ENCODE measurements around the gene OTOA.
"Not testable (repeated sequence)": the region's sequence is repeated elsewhere in the genome, so short reads cannot be mapped to it uniquely, and the experiment has no call there.

OTOA gene

DNA sequence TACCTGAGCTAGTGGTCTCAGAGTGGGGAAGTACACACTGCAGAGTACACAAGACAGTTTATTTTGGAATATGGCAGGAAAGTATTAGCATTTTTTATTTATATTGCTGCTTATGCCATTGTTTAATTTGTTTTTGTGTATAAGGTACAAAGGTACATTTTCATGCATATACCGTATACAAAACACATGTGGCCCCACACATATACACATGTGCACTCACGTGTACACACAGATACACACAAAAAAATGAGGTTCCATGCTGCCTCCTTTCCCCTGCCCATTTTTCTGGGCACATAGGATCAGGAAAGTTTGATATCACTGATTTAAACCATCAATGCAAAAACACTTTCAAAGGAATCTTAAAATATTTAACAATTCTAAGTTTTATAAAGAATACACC lies 24.3 kb upstream of the OTOA start:
- DNase-seq (ENCODE audit: low read depth in 3 of 3, low spot score in 1 of 3) = no peak

DNA sequence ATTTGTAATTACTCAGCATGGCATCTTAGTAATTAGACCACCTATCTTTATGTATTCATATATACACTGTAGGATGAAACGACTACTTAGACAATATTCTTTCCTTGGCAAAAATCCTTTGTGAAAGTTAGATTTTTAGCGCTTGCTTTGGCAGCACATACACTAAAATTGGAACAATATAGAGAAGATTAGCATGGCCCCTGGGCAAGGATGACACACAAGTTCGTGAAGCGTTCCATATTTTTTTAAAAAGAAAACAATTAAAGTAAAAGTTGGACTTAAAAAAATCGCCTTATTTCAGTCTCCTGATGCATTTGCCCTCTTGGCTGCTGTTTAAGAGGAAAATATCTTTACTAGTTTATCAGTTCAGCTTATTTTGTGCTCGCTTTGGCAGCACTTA lies 21.9 kb upstream of the OTOA start:
- DNase-seq (ENCODE audit: low read depth in 3 of 3, low spot score in 1 of 3) = no peak

DNA sequence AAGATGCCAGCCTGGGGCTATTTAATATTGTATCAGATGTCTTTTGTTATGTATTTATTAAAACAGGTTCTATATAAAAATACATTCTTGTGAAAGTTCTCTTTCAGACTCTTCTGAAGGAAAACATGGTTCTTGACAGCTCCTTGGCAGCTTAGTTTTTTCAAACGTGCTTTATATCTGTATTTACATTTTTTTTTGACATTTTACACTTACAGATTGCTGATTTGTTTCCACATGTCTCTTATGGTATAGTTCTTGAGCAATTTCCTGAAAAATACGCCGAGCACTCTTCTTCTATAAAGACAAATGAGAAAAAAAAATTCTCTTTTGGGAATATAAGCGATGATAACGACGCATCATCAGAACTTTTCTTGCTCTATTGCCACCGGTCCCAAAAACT lies 20.9 kb upstream of the OTOA start:
- no peak for DNase-seq (ENCODE audit: low read depth in 3 of 3, low spot score in 1 of 3)

DNA sequence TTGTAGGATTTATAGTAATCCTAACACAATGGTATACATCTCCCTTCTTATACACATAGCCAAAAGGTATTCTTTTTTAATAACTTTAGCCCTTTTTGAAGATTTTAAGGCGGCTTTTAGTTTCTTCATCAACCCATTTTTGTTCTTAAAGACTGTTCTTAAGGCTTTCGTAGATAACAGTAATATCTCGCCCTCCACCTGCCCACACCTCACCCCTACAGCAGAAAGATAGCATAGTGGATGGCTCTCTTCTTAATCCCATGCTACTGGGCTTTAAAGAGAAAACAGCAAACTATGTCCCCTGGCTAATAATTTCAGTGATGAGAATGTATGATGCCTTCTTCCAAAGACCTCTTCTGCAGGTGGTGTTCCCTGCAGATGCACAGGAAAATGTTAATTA lies 20.0 kb upstream of the OTOA start:
- no peak for DNase-seq (ENCODE audit: low read depth in 3 of 3, low spot score in 1 of 3)

DNA sequence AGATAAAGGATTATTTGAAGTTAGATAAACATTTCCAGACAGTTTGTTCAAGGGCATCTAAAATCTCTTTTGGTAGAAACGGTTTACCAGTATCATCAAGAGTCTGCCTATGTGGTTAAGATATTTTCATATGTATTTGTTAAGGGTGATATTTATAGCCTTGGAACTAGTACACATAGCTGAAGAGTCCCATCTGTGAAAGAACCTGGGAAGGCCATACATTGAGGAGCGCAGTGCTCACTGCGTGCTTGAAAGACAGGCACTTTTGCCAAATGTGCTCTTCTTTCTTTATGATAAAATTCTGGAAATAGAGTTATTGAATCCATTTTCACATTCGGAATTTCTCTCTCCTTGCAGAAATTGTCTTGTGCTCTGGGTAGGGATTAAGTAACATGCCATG lies 19.1 kb upstream of the OTOA start:
- no peak for DNase-seq (ENCODE audit: low read depth in 3 of 3, low spot score in 1 of 3)

DNA sequence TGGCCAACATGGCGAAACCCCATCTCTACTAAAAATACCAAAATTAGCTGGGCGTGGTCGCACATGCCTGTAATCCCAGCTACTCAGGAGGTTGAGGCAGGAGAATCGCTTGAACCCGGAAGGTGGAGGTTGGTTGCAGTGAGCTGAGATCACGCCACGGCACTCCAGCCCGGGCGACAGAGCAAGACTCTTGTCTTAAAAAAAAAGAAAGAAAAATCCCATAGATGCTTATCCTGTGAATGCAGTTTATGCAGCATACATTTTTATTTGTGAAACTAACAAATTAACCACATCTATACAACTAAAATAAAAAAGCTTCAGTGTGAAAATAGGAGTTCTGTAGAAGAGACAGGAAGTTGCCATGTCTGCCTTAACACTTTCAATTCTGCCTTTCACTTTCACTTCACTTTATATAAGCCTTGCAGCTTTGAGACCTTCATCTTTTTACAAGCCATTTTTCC lies 18.5 kb upstream of the OTOA start:
- no peak for DNase-seq (ENCODE audit: low read depth in 3 of 3, low spot score in 1 of 3)

DNA sequence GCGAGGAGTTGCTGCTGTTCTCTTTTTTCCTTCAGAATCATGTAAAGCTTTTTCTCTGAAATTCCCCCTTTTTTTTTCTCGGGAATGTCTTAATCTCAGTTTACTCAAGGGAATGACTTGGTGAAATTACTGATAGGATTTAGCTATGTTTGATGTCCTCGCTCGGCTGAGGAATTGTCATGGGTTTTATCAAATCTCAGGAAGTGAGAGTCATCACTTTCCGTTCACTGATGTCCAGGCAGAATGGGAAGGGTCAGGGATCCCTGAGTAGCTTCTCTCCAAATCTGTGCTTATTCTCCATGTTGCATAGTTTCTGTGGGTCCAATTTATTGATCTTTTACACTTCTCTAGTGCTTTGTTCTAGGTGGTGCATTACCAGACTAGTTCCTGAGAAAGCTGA lies 17.7 kb upstream of the OTOA start:
- no peak for DNase-seq (ENCODE audit: low read depth in 3 of 3, low spot score in 1 of 3)

DNA sequence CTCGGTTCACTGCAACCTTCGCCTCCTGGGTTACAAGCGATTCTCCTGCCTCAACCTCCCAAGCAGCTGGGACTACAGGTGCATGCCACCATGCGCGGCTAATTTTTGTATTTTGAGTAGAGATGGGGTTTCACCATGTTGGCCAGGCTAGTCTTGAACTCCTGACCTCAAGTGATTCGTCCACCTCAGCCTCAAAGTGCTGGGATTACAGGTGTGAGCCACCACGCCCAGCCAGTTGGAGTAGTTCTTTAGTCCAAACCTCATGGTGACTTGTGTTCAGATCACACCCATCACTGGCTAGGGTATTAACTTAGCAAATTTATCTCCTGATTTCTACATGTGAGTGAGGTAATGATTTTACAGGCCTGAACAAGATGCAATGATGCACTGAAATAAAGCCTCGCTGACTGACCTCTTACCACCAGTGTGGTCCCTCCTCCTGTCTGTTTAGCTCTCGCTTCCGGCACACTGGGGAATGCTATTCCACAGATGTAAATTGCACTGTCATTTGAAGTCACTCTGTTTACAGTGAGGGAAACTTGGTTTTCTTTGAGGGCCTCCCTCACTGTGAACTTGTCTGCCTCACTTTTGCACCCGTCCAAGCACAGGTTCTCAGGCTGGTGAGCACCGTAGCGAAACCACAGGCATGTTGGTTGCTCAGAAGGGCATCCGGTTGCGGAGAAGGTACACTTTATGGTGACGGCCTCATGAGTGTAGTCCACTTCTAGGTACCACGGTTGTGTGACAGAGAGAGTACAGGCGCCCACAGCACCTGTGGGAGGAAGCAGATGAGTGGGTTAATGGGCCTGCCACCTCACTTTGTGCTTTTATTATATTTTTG lies 16.8 kb upstream of the OTOA start:
- peak; percentile 30 to 36 (median 30) for DNase-seq (ENCODE audit: low read depth in 3 of 3, low spot score in 1 of 3)

DNA sequence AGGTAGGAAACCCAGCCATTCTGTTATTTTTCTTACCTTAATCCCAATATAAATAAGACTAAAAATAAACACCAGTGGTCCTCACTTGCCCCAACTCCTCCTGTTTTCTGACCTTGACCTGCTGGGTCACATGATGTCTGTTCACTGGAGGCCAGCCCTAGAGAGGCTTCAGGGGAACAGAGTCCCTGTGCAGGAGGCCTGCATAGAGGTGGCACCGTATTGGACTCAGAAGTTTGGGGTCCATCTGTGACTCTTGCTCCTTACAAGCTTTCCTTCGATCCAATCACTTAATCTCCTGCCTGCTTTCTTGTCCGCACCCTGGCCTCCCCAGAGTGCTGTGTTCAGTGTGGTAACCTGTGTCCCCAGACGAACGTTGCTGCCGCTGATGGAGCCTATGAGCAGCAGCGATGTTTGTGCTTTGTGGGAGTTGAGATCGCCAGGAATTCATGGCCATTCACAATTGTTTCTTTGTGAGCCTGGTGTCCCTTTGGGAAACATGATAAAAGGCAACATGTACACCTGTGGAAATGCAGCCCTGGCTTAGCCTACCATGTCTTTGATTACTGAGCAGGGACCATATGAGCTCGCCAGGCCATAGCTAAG lies 16.1 kb upstream of the OTOA start:
- no peak for DNase-seq (ENCODE audit: low read depth in 3 of 3, low spot score in 1 of 3)

DNA sequence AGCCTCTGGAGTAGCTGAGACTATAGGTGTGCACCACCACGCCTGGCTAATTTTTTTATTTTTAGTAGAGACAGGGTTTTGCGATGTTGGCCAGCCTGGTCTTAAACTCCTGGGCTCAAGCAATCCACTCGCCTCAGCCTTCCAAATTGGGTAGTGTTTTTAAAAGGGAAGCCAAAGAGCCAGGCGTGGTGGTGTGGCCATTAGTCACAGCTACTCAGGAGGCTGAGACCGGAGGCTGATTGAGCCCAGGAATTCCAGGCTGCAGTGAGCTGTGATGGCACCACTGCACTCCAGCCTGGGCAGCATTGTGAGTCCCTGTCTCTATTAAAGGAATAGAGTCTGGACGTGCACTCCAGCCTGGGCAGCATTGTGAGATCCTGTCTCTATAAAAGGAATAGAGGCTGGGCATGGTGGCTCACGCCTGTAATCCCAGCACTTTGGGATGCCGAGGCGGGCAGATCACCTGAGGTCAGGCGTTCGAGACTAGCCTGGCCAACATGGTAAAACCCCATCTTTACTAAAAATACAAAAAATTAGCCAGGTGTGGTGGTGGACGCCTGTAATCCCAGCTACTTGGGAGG lies 13.9 kb upstream of the OTOA start:
- DNase-seq (ENCODE audit: low read depth in 3 of 3, low spot score in 1 of 3) = not testable (repeated sequence)

DNA sequence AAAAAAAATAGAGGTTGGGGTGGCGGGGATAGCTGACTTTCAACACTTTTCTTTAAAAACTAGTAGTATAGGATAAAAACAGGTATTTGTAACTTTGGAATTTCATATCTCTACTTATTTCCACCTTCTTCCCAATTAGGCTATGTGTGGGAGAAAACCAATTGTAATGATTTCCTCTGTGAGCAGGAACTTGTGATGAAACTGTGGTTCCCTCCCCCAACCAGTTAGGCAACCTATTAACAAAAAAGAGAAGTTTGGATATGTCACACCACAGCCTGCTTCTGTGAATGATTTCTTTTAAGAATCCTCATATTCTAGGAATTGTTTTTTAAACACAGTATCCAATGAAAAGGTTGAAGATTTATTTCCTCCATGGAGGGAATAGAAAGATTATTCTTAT lies 13.2 kb upstream of the OTOA start:
- no peak for DNase-seq (ENCODE audit: low read depth in 3 of 3, low spot score in 1 of 3)

DNA sequence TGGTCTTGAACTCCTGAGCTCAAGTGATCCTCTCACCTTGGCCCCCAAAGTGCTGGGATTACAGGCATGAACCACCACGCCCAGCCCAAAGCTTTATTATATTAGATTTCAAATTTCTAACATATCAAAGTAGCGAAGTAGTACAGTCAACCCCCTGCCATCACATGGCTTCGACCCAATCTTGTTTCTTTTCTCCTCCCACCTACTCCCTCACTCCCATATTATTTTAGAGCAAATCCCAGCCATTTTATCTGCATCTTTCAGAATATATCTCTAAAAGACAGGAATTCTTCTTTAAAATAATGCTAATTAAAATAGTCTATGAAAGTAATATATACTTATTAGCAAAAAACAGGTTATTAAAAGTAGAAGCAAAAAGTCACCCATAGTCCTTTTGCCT lies 12.3 kb upstream of the OTOA start:
- DNase-seq (ENCODE audit: low read depth in 3 of 3, low spot score in 1 of 3) = no peak

DNA sequence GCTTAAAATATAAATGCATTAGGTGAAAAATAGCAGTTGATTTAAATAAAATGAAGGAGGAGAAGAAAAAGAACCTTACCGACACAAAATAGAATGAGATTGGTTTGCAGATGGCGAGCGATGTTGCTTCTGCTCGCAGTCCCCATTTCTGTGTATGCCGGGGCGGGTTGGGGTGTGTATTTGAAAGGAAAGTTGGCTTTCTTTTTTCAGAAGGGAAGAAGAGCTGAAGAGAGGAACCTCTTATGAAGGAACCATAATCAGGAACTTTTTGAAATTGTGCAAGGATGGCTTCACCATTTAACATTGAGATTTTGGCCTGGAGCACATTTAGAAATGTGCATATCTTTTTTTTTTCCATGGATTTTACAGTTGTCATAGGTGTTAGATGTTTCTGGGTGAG lies 11.3 kb upstream of the OTOA start, which contains the start of gene IGSF6:
TSS of gene IGSF6 (minus strand) at position 156 of the 400 bp plus-strand sequence. CDS start at position 146, 10 bp downstream.
- DNase-seq (ENCODE audit: low read depth in 3 of 3, low spot score in 1 of 3) = no peak

DNA sequence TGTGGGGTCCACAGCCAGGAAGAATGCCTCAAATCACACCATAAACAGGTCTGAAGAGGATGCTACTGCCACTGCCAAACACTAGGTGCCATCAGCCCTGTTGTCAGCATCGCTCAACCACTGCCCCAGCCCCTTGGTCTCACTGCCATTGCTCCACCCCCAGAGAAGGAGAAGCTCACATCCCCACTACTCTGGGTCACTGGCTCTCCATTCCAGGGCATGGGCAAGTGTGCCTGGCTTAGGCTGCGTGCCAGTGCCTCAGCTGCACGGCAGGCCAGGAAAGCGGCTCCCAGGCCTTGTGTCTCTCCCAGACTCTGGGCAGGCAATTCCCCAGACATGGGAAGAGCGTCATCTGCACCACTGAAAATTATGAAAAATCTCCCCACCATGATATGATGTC lies 10.2 kb upstream of the OTOA start:
- DNase-seq (ENCODE audit: low read depth in 3 of 3, low spot score in 1 of 3) = no peak

DNA sequence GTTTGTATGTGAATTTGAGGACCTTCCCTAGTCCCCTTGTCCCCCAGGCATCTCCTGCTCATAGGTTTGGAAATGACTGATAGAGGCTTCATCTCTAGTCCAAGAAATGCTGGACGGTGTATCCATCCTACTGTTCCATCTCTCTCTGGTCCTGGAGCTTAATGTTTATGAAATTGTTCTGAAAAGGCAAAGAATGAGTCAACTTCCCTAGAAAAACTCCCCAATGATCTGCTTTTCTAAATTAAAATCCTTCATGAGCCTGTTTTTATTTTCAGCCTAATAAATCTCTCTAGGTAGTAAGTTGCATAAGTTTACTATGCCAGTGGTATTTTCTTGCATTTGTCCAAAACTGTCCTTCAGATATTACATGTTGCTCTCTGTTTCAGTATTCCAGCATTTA lies 9.3 kb upstream of the OTOA start:
- no peak for DNase-seq (ENCODE audit: low read depth in 3 of 3, low spot score in 1 of 3)

DNA sequence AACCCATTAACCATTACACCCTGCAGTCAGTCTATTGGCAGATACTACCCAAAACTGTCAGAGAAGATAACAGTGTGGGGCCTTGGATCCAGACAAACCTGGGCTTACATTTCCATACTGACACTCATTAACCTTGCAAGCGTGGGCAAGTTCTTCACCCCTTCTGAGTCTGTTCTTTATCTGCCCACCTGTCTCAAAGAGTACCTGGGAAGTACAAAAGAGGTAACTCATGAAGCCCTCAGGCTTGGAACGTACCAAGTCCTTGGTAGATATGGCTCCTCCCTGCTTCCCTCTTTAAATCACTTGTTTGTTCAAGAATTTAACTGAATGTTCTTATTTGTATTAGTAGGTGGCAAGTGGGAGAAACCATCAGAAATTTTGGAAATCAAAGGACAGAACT lies 8.9 kb upstream of the OTOA start:
- DNase-seq (ENCODE audit: low read depth in 3 of 3, low spot score in 1 of 3) = no peak

DNA sequence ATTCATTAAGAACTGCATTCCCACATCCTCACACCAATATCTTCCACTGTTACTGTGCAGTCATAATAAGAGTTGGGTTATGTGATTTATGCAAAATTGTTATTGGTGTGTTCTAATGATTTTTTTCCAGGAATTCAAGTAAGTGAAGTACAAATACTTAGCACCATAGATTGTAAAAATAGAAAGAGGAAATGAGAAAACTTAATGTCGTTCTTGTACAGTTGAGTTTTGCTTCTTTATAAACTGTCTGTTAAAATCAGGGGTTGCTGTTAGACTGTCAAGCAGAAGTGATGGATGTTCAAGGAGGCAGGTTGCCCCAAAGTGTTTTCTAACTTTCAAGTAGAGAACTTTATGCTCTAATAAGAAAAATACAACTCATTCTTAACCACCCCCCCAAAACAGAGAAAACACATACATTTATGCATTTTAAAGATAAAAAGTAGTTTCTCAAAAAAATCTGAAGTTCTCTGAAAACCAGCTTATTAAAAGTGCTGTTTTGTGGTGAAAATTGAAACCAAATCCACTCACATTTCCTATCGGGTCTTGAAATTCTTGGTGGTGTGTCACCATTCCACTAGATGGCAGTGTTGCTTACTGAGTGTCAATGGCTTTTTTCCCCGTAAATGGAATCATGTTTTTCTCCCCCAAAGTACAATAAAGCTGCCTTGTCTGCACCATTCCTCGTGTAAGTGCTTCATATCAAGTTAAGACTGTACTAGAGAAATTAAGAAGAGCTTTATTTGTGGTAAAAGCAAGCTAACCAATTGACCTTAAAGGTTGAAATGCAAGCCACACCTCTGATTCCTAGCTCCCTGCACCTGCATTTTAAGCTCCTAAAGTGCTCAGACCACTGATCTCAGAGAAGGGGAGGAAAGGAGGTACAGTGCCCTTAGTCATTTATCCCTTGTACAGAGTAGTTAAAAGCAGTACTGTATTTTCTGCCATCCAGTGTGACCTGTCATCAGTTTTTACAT lies 6.7 kb upstream of the OTOA start:
- DNase-seq (ENCODE audit: low read depth in 3 of 3, low spot score in 1 of 3) = peak in 1 of 3 donors; percentile 9

DNA sequence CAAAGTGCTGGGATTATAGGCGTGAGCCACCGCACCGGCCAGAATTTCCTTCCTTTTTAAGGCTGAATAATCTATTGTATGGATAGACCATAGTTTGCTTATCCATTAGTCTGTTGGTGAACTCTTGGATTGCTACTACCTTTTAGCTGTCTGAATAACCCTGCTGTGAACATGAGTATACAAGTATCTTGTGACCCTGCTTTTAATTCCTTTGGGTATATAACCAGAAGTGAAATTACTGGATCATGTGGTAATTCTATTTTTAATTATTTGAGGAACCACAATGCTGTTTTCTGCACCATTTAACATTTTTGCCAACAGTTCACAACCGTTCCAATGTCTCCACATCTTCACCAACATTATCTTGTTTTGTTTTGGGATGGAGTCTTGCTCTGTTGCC lies 4.6 kb upstream of the OTOA start:
- DNase-seq (ENCODE audit: low read depth in 3 of 3, low spot score in 1 of 3) = no peak

DNA sequence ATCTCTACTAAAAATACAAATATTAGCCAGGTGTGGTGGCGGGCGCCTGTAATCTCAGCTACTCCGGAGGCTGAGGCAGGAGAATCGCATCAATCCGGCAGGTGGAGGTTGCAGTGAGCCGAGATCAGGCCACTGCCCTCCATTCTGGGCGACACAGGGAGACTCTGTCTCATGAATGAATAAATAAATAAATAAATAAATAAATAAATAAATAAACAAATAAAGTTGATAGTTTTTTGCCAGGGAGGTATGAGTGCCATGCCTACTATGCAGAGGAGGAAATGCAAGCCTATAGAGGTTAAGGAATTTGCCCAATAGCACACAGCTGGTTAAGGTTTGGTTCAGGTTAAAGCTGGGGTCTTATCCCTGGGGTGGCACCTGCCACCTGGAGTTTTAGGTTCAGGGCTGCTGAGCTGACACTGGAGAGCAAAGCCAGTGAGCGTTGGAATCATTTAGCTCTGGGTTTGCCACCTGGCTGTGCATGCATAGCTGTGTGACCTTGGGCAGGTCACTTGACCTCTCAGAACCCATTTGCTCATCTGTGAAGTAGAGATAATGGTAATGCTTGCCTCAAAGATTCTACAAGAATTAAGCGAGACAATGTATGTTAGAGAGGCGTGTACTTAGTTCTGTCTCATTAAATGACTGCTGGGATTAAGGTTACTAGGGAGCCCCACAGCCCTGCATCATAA lies 1.2 kb downstream of the OTOA start:
- DNase-seq (ENCODE audit: low read depth in 3 of 3, low spot score in 1 of 3) = no peak

DNA sequence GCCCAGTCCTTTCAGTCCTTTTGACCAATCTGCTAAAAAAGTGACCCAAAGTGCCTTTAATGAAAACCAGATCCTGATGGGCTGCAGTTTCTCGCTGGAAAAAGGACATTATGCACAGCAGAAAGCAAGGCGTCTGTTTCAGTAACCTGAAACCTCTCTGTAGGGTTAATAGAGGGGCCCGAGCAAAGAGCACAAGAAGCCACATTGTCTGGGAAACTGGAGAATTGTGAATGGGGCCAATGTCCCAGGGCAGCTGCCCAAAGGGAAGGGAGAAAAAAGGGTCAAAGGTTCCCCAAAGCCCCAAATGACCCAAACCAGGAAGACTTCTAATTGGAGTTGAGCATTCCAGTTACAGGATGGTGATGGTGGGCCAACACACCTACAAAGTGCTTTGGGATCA lies 3.0 kb downstream of the OTOA start:
- DNase-seq (ENCODE audit: low read depth in 3 of 3, low spot score in 1 of 3) = no peak

DNA sequence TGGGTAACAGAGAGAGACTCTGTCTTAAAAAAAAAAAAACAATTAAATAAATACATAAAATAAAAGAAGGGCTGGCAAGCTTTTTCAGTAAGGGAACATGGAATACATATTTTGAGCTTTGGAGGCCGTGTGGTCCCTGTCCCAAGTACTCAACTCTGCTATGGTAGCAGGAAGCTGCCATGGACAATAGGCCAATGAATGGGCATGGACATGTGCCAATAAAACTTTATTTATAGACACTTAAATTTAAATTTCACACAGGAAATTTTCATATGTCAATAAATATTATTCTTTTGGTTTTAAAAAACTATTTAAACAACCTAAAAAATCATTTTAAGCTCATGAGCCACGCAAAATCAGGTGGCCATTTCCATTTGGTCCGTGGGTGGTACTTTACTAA lies 3.8 kb downstream of the OTOA start:
- no peak for DNase-seq (ENCODE audit: low read depth in 3 of 3, low spot score in 1 of 3)

Measured in stimulated activated CD4-positive, alpha-beta T cell treated with anti-CD3 and anti-CD28 coated beads, TNF-alpha, amount 100 ng/mL, for 1 hour (primary cell).